Osteocyte (in vitro differentiated cells): ENCODE measurements around the gene PDGFRB. TPM values are rescaled to one million over a fixed set of nuclear protein-coding genes. Genes with fewer than 3 reads are reported as not detected.

Experiments
- DNase-seq: peaks from one replicate; pipeline ENCODE4 v3.0.0; 2021; ENCODE audit warnings: mixed read lengths; ENCODE audit not compliant: unreplicated experiment; ENCODE audit errors: extremely low spot score
- H3K27ac Mint-ChIP-seq: one replicate; pipeline ENCODE4 v1.8.0; 2021; ENCODE audit warnings: mild to moderate bottlenecking, mixed read lengths; ENCODE audit not compliant: unreplicated experiment
- H3K27me3 Mint-ChIP-seq: one replicate; pipeline ENCODE4 v1.8.0; 2021; ENCODE audit warnings: mixed read lengths; ENCODE audit not compliant: unreplicated experiment
- H3K36me3 Mint-ChIP-seq: one replicate; pipeline ENCODE4 v1.8.0; 2021; ENCODE audit warnings: mixed read lengths; ENCODE audit not compliant: unreplicated experiment
- H3K4me1 Mint-ChIP-seq: one replicate; pipeline ENCODE4 v1.8.0; 2021; ENCODE audit warnings: mixed read lengths; ENCODE audit not compliant: unreplicated experiment
- H3K4me3 Mint-ChIP-seq: one replicate; pipeline ENCODE4 v1.8.0; 2021; ENCODE audit warnings: mild to moderate bottlenecking, moderate library complexity, mixed read lengths; ENCODE audit not compliant: unreplicated experiment
- H3K9me3 Mint-ChIP-seq: one replicate; pipeline ENCODE4 v1.8.0; 2021; ENCODE audit warnings: mixed read lengths; ENCODE audit not compliant: unreplicated experiment
- CTCF ChIP-seq: fragments of 200-600 bp; sonication (generic); IDR thresholded peaks from 2 replicates; pipeline ENCODE4 v1.5.0; 2021; ENCODE audit warnings: antibody characterized with exemption, mild to moderate bottlenecking, moderate library complexity
- total RNA-seq: library from RNA; stranded (reverse); gene quantifications from 2 replicates; pipeline ENCODE4 v1.2.1, GENCODE V29; 2021

Gene PDGFRB
- total RNA-seq, 1 donor from 2014 or later = 1,093 TPM

GRCh38 chr5:150146862-150147601 lies 8.6 kb downstream of the PDGFRB start:
- no peak for TF ChIP-seq CTCF
- Mint-ChIP-seq H3K4me3 (peak overlapping the region; percentile 63), H3K9me3 (no peaks in the 10 kb centered on the region), H3K4me1 (peaks cover 92% of the 10 kb centered on the region), H3K36me3 (peaks cover 35% of the 10 kb centered on the region), H3K27ac (peak overlapping the region; percentile 88), H3K27me3 (no peaks in the 10 kb centered on the region)
- no peak for DNase-seq

- no peaks in the 10 kb centered on the region for H3K9me3 Mint-ChIP-seq
- peak overlapping the region; percentile 88 for H3K27ac Mint-ChIP-seq
- DNase-seq = no peak
- peak overlapping the region; percentile 4 for H3K4me3 Mint-ChIP-seq
- peaks cover 92% of the 10 kb centered on the region for H3K4me1 Mint-ChIP-seq
- TF ChIP-seq CTCF = no peak
- H3K27me3 Mint-ChIP-seq = no peaks in the 10 kb centered on the region
- peaks cover 35% of the 10 kb centered on the region for H3K36me3 Mint-ChIP-seq
Observed at GRCh38 chr5:150146235-150146634, 9.4 kb downstream of the PDGFRB start.

GRCh38 chr5:150144879-150145278 lies 10.8 kb downstream of the PDGFRB start:
- no peak for DNase-seq
- no peaks in the 10 kb centered on the region for H3K9me3 Mint-ChIP-seq
- peaks cover 94% of the 10 kb centered on the region for H3K4me1 Mint-ChIP-seq
- H3K36me3 Mint-ChIP-seq = peaks cover 29% of the 10 kb centered on the region
- peak overlapping the region; percentile 88 for H3K27ac Mint-ChIP-seq
- no peaks in the 10 kb centered on the region for H3K27me3 Mint-ChIP-seq
- no peak for TF ChIP-seq CTCF
- H3K4me3 Mint-ChIP-seq = peak overlapping the region; percentile 57

GRCh38 chr5:150144246-150144801 lies 11.3 kb downstream of the PDGFRB start:
- Mint-ChIP-seq H3K4me3 (peak overlapping the region; percentile 68), H3K27ac (peak overlapping the region; percentile 90), H3K4me1 (peaks cover 95% of the 10 kb centered on the region), H3K36me3 (peaks cover 29% of the 10 kb centered on the region), H3K9me3 (no peaks in the 10 kb centered on the region), H3K27me3 (no peaks in the 10 kb centered on the region)
- no peak for DNase-seq
- TF ChIP-seq CTCF = no peak
